ENCODE results near the gene APOA5. TPM values are rescaled to one million over a fixed set of nuclear protein-coding genes. Genes with fewer than 3 reads are reported as not detected.
A peak's percentile ranks its signal among the peaks of the same experiment; 100 is the strongest.

The APOA5 gene
- total and polyA plus RNA-seq, 2 of the 13 experiments (the other 11 are each of a cell fraction or from before 2014, with no cell fraction given) = 44.0 to 49.1 TPM

GRCh38 chr11:116828632-116829524 lies 37.2 kb upstream of the APOA5 start (continued):
- no peak for TF ChIP-seq ZBTB40 (IDR thresholded peaks at IDR 0.05)
- no peak; the same call in 1 of the 2 replicates for TF ChIP-seq ZBTB40 (CRISPR knock-in tag; IDR thresholded peaks at IDR 0.05)
- TF ChIP-seq CREM (IDR thresholded peaks at IDR 0.05) = peak; percentile 69; the same call in 1 of the 2 replicates
- TF ChIP-seq CREM (CRISPR knock-in tag; IDR thresholded peaks at IDR 0.05) = no peak
- TF ChIP-seq ZNF777 (CRISPR knock-in tag; IDR thresholded peaks at IDR 0.05) = peak; percentile 27; the same call in 1 of the 2 replicates
- TF ChIP-seq PITX1 (CRISPR knock-in tag; IDR thresholded peaks at IDR 0.05) = peak; percentile 88; the same call in 1 of the 2 replicates
- TF ChIP-seq PAWR (CRISPR knock-in tag; IDR thresholded peaks at IDR 0.05; ENCODE audit: borderline replicate concordance) = no peak
- no peak for TF ChIP-seq ZFP36 (IDR thresholded peaks at IDR 0.05; ENCODE audit: borderline replicate concordance, low read depth, low read length, partially characterized antibody)
- TF ChIP-seq, protein P1, sequence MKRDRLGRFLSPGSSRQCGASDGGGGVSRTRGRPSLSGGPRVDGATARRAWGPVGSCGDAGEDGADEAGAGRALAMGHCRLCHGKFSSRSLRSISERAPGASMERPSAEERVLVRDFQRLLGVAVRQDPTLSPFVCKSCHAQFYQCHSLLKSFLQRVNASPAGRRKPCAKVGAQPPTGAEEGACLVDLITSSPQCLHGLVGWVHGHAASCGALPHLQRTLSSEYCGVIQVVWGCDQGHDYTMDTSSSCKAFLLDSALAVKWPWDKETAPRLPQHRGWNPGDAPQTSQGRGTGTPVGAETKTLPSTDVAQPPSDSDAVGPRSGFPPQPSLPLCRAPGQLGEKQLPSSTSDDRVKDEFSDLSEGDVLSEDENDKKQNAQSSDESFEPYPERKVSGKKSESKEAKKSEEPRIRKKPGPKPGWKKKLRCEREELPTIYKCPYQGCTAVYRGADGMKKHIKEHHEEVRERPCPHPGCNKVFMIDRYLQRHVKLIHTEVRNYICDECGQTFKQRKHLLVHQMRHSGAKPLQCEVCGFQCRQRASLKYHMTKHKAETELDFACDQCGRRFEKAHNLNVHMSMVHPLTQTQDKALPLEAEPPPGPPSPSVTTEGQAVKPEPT (CRISPR knock-in tag; IDR thresholded peaks at IDR 0.05; ENCODE audit: low read depth) = 0 out of 2 replicates have a peak, but pooled peaks have one; percentile 47
- no peak; the same call in 1 of the 2 replicates for TF ChIP-seq ZNF614 (CRISPR knock-in tag; IDR thresholded peaks at IDR 0.05; ENCODE audit: borderline replicate concordance)
- TF ChIP-seq MLLT10 (CRISPR knock-in tag; IDR thresholded peaks at IDR 0.05) = no peak
- no peak for TF ChIP-seq MYPOP (CRISPR knock-in tag; IDR thresholded peaks at IDR 0.05)
- TF ChIP-seq CEBPG (CRISPR knock-in tag; IDR thresholded peaks at IDR 0.05) = peak; percentile 55; the same call in 1 of the 2 replicates
- peak; percentile 48; the same call in 1 of the 2 replicates for TF ChIP-seq ZNF629 (CRISPR knock-in tag; conservative IDR thresholded peaks at IDR 0.05)
- peak; percentile 74; the same call in 1 of the 2 replicates for TF ChIP-seq GFI1 (CRISPR knock-in tag; IDR thresholded peaks at IDR 0.05; ENCODE audit: borderline replicate concordance)
- no peak for TF ChIP-seq RBM22 (optimal IDR thresholded peaks at IDR 0.05; ENCODE audit: low read length)

Measured in HepG2 (cell line).